ENCODE results near the gene ACBD6.
A peak's percentile ranks its signal among the peaks of the same experiment; 100 is the strongest.
"Not testable (repeated sequence)": the region's sequence is repeated elsewhere in the genome, so short reads cannot be mapped to it uniquely, and the experiment has no call there.

ACBD6 gene

GRCh38 chr1:180502361-180503279, at the start of gene ACBD6:
TSS of gene ACBD6 (minus strand) at chr1:180502577. CDS start at chr1:180502266, 311 bp downstream.
- Mint-ChIP-seq H3K9me3 (no peaks in the 10 kb centered on the region), H3K27ac (peak within 1 kb of the TSS; percentile 94), H3K27me3 (no peaks in the 10 kb centered on the region), H3K4me3 (peak within 1 kb of the TSS; percentile 93), H3K36me3 (no peaks in the 10 kb centered on the region), H3K4me1 (peaks cover 23% of the 10 kb centered on the region)
- peak; percentile 96 for ATAC-seq

GRCh38 chr1:180551997-180552396, 49.6 kb upstream of the ACBD6 start:
- no peaks in the 10 kb centered on the region for H3K36me3 Mint-ChIP-seq
- no peak overlapping the region for H3K27ac Mint-ChIP-seq
- peaks cover 7% of the 10 kb centered on the region for H3K27me3 Mint-ChIP-seq
- peak; percentile 50 for ATAC-seq
- H3K4me3 Mint-ChIP-seq: no peak overlapping the region
- H3K9me3 Mint-ChIP-seq: no peaks in the 10 kb centered on the region
- H3K4me1 Mint-ChIP-seq: no peaks in the 10 kb centered on the region

GRCh38 chr1:180550241-180550640, 47.9 kb upstream of the ACBD6 start:
- Mint-ChIP-seq H3K4me1 (no peaks in the 10 kb centered on the region), H3K9me3 (no peaks in the 10 kb centered on the region), H3K4me3 (no peak overlapping the region), H3K27me3 (peaks cover 1% of the 10 kb centered on the region), H3K27ac (no peak overlapping the region), H3K36me3 (no peaks in the 10 kb centered on the region)
- ATAC-seq: no peak

- H3K36me3 Mint-ChIP-seq, H3K4me1 Mint-ChIP-seq, H3K4me3 Mint-ChIP-seq, H3K27ac Mint-ChIP-seq, H3K9me3 Mint-ChIP-seq, H3K27me3 Mint-ChIP-seq, ATAC-seq: not testable (repeated sequence)
These were observed 47.4 kb upstream of the ACBD6 start for GRCh38 chr1:180549770-180550169.

GRCh38 chr1:180548686-180549317, 46.4 kb upstream of the ACBD6 start:
- Mint-ChIP-seq H3K36me3 (no peaks in the 10 kb centered on the region), H3K9me3 (no peaks in the 10 kb centered on the region), H3K4me1 (no peaks in the 10 kb centered on the region), H3K27ac (no peak overlapping the region), H3K27me3 (peaks cover 16% of the 10 kb centered on the region), H3K4me3 (no peak overlapping the region)
- no peak for ATAC-seq

GRCh38 chr1:180545991-180546390, 43.6 kb upstream of the ACBD6 start:
- H3K4me1 Mint-ChIP-seq: no peaks in the 10 kb centered on the region
- H3K27me3 Mint-ChIP-seq: peaks cover 16% of the 10 kb centered on the region
- no peaks in the 10 kb centered on the region for H3K9me3 Mint-ChIP-seq
- ATAC-seq: no peak
- no peak overlapping the region for H3K27ac Mint-ChIP-seq
- no peaks in the 10 kb centered on the region for H3K36me3 Mint-ChIP-seq
- H3K4me3 Mint-ChIP-seq: no peak overlapping the region

GRCh38 chr1:180544050-180544449, 41.7 kb upstream of the ACBD6 start:
- H3K9me3 Mint-ChIP-seq: no peaks in the 10 kb centered on the region
- ATAC-seq: no peak

GRCh38 chr1:180542838-180543145, 40.4 kb upstream of the ACBD6 start:
- Mint-ChIP-seq H3K36me3 (no peaks in the 10 kb centered on the region), H3K27me3 (peaks cover 29% of the 10 kb centered on the region), H3K27ac (no peak overlapping the region), H3K9me3 (no peaks in the 10 kb centered on the region), H3K4me3 (no peak overlapping the region), H3K4me1 (no peaks in the 10 kb centered on the region)
- no peak for ATAC-seq

More at GRCh38 chr1:180544050-180544449, 41.7 kb upstream of the ACBD6 start:
- no peak overlapping the region for H3K27ac Mint-ChIP-seq
- H3K36me3 Mint-ChIP-seq: no peaks in the 10 kb centered on the region
- H3K27me3 Mint-ChIP-seq: peaks cover 16% of the 10 kb centered on the region
- no peak overlapping the region for H3K4me3 Mint-ChIP-seq
- H3K4me1 Mint-ChIP-seq: no peaks in the 10 kb centered on the region

- Mint-ChIP-seq H3K27ac (no peak overlapping the region), H3K4me1 (no peaks in the 10 kb centered on the region), H3K9me3 (no peaks in the 10 kb centered on the region), H3K4me3 (no peak overlapping the region), H3K36me3 (no peaks in the 10 kb centered on the region), H3K27me3 (peaks cover 29% of the 10 kb centered on the region)
- no peak for ATAC-seq
These were observed 39.9 kb upstream of the ACBD6 start for GRCh38 chr1:180542113-180542837.

GRCh38 chr1:180540697-180541594, 38.6 kb upstream of the ACBD6 start:
- no peaks in the 10 kb centered on the region for H3K4me1 Mint-ChIP-seq
- peaks cover 29% of the 10 kb centered on the region for H3K27me3 Mint-ChIP-seq
- H3K36me3 Mint-ChIP-seq: no peaks in the 10 kb centered on the region
- no peak overlapping the region for H3K4me3 Mint-ChIP-seq
- no peak for ATAC-seq
- H3K27ac Mint-ChIP-seq: no peak overlapping the region
- H3K9me3 Mint-ChIP-seq: no peaks in the 10 kb centered on the region

GRCh38 chr1:180539136-180539535, 36.8 kb upstream of the ACBD6 start:
- peaks cover 17% of the 10 kb centered on the region for H3K27me3 Mint-ChIP-seq
- no peak overlapping the region for H3K27ac Mint-ChIP-seq
- no peak for ATAC-seq
- H3K9me3 Mint-ChIP-seq: no peaks in the 10 kb centered on the region
- no peaks in the 10 kb centered on the region for H3K4me1 Mint-ChIP-seq
- H3K4me3 Mint-ChIP-seq: no peak overlapping the region
- no peaks in the 10 kb centered on the region for H3K36me3 Mint-ChIP-seq

- no peak overlapping the region for H3K4me3 Mint-ChIP-seq
- peaks cover 6% of the 10 kb centered on the region for H3K4me1 Mint-ChIP-seq
- H3K27me3 Mint-ChIP-seq: peaks cover 14% of the 10 kb centered on the region
- ATAC-seq: no peak
- no peaks in the 10 kb centered on the region for H3K36me3 Mint-ChIP-seq
- H3K27ac Mint-ChIP-seq: no peak overlapping the region
- H3K9me3 Mint-ChIP-seq: no peaks in the 10 kb centered on the region
These were observed 34.5 kb upstream of the ACBD6 start for GRCh38 chr1:180536821-180537372.

GRCh38 chr1:180535418-180535999, 33.1 kb upstream of the ACBD6 start:
- peaks cover 6% of the 10 kb centered on the region for H3K4me1 Mint-ChIP-seq
- no peak overlapping the region for H3K4me3 Mint-ChIP-seq
- no peaks in the 10 kb centered on the region for H3K36me3 Mint-ChIP-seq
- H3K9me3 Mint-ChIP-seq: no peaks in the 10 kb centered on the region
- H3K27me3 Mint-ChIP-seq: peaks cover 14% of the 10 kb centered on the region
- no peak for ATAC-seq
- no peak overlapping the region for H3K27ac Mint-ChIP-seq

- H3K36me3 Mint-ChIP-seq: no peaks in the 10 kb centered on the region
- H3K4me1 Mint-ChIP-seq: peaks cover 6% of the 10 kb centered on the region
- H3K4me3 Mint-ChIP-seq: no peak overlapping the region
- H3K27me3 Mint-ChIP-seq: peaks cover 14% of the 10 kb centered on the region
- ATAC-seq: no peak
- H3K27ac Mint-ChIP-seq: no peak overlapping the region
- no peaks in the 10 kb centered on the region for H3K9me3 Mint-ChIP-seq
These were observed 31.8 kb upstream of the ACBD6 start for GRCh38 chr1:180534214-180534613.
